Urinary bladder (tissue), 4 donors: Measurements from ENCODE around the gene CPSF4L. TPM values are rescaled to one million over a fixed set of nuclear protein-coding genes. Genes with fewer than 3 reads are reported as not detected.

Experiments
- DNase-seq: peaks from one replicate; pipeline ENCODE4 v3.0.0-alpha.2; 2015; ENCODE audit errors: extremely low spot score
- H3K27ac ChIP-seq: one replicate; pipeline ENCODE4 v1.5.1; 2013; ENCODE audit warnings: low read depth, mild to moderate bottlenecking, moderate library complexity
- H3K36me3 ChIP-seq: one replicate; pipeline ENCODE4 v1.6.1; 2013; ENCODE audit warnings: mild to moderate bottlenecking, moderate library complexity; ENCODE audit not compliant: insufficient read depth
- H3K4me1 ChIP-seq: one replicate; pipeline ENCODE4 v1.6.1; 2013; ENCODE audit warnings: mild to moderate bottlenecking, moderate library complexity; ENCODE audit not compliant: insufficient read depth
- H3K4me3 ChIP-seq: one replicate; pipeline ENCODE4 v1.5.1; 2013; ENCODE audit warnings: low read depth, low read length
- WGBS: extraction: QIAGEN DNeasy Blood & Tissue Kit; methylation state at CpG from one replicate; pipeline ENCODE4 v1.1.7; 2013; 5-methylcytosine and 5-hydroxymethylcytosine counted together
- polyA plus RNA-seq: library from polyadenylated mRNA; stranded (reverse); fragments of 200-250 nt; gene quantifications from one replicate; pipeline ENCODE4 v1.2.3, GENCODE V29; 2013
- total RNA-seq: library from RNA; depleted of rRNA; stranded (reverse); fragments of >200 nt; gene quantifications from one replicate; pipeline ENCODE4 v1.2.3, GENCODE V29; 2014
- donor health status: healthy with polysubstance abuse.
- donor health status: healthy.

The CPSF4L gene
- total and polyA plus RNA-seq, 2 donors: 0.42 TPM; not detected in 1

DNA sequence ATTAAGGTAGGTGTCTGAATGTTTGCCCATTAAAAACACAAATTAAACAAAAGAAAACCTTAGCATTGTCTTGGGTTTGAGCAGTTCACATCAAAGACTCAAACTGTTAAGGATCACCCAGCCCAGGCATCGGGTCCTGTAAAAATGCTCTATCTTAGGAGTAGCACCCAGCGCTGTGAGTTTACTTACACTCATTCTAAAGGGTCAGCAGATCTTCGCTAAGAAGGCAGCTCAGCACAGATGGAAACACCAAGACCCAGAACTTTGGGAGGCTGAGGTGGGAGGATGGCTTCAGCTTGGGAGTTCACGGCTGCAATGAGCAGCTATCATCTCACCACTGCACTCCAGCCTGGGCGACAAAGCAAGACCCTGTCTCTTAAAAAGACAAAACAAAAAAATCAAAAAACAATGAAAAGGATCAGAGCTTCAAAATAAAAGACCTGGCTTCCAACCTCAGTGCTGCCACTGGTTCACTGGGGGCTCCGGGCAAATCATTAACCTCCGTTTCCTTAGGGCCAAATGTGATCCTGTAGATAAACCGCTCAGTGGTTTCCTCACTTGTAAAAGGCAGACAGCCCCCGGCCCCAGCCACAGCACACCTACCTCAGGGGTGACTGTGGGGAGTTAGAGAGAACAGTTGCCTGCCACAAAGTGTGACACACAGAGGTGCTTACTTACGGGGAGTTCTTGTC is 57.7 kb downstream of the CPSF4L start:
- Histone ChIP-seq H3K4me3 (no peak overlapping the region), H3K27ac (no peak overlapping the region), H3K36me3 (peaks cover 2% of the 10 kb centered on the region), H3K4me1 (no peaks in the 10 kb centered on the region)
- DNase-seq: no peak
- WGBS: 69% methylated on average over 10 of the region's 10 CpGs

DNA sequence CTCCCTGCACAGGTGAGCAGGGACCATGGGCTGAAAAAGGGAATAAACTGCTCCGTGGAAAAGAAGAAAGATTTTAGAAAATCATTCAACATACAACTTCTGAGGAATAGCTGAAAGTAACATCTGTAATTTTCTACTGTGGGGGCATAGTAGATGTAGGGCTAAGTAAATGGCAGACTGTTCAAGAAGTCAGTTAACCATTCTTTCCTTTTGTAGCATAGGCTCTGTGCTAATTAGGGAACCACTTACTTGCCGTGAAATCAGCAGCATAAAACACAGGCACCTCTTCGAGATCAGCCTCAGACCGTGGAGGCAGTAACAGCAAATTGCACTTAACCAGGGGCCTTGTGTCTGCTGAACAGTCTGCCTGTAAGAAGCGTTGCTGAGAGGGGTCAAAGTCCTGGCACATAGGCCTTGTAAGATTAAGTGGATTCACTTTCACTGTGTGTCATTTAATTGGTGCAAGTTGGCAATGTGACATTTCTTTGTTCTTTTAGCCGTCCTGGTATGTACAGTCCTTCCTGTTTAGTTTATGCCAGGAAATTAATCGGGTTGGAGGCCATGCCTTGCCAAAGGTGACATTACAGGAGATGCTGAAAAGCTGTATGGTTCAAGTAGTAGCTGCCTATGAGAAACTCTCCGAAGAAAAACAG is 58.4 kb downstream of the CPSF4L start:
- Histone ChIP-seq H3K4me1 (no peaks in the 10 kb centered on the region), H3K36me3 (peaks cover 2% of the 10 kb centered on the region), H3K27ac (no peak overlapping the region), H3K4me3 (no peak overlapping the region)
- no peak for DNase-seq
- WGBS: 32% methylated on average over 8 of the region's 8 CpGs

DNA sequence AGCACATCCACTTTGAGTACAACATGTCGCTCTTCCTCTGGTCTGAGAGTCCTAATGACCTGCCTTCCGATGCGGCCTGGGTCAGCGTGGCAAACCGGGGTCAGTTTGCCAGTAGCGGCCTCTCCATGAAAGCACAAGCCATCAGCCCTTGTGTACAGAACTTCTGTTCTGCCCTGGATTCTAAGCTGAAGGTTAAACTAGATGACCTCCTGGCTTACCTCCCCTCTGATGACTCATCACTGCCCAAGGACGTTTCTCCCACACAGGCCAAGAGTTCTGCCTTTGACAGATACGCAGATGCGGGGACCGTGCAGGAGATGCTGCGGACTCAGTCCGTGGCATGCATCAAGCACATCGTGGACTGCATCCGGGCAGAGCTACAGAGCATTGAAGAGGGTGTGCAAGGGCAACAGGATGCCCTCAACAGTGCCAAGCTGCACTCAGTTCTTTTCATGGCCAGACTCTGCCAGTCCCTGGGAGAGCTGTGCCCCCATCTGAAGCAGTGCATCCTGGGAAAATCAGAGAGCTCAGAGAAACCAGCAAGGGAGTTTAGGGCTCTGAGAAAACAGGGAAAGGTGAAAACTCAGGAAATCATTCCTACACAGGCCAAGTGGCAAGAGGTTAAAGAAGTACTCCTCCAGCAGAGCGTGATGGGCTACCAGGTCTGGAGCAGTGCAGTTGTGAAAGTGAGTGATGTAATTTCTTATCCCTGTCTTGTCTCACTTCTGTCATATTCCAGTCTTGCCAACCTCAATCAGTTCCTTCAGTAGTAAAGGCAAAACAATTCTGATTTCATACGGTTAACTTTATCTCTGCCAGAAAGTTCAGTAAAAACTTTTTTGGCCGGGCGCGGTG is 60.2 kb downstream of the CPSF4L start:
- H3K27ac ChIP-seq: no peak overlapping the region
- 79% methylated on average over 19 of the region's 19 CpGs for WGBS
- DNase-seq: no peak
- no peak overlapping the region for H3K4me3 ChIP-seq
- H3K4me1 ChIP-seq: no peaks in the 10 kb centered on the region
- peaks cover 2% of the 10 kb centered on the region for H3K36me3 ChIP-seq

DNA sequence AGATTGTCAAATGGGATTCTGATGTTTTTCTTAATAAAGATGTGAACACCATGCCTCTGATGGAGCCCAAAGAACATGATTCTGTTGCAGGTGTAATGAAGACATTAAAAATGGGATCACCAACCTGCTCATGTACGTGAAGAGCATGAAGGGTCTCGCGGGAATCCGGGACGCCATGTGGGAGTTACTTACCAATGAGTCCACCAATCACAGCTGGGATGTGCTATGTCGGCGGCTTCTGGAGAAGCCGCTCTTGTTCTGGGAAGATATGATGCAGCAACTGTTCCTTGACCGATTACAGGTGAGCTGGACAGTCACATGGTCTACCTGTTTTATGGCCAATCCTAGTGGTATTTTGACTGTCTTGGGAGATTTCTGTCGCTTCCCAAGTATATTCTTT is 61.2 kb downstream of the CPSF4L start:
- Histone ChIP-seq H3K36me3 (peaks cover 2% of the 10 kb centered on the region), H3K27ac (no peak overlapping the region), H3K4me3 (no peak overlapping the region), H3K4me1 (no peaks in the 10 kb centered on the region)
- WGBS: 86% methylated on average over 10 of the region's 10 CpGs
- no peak for DNase-seq

DNA sequence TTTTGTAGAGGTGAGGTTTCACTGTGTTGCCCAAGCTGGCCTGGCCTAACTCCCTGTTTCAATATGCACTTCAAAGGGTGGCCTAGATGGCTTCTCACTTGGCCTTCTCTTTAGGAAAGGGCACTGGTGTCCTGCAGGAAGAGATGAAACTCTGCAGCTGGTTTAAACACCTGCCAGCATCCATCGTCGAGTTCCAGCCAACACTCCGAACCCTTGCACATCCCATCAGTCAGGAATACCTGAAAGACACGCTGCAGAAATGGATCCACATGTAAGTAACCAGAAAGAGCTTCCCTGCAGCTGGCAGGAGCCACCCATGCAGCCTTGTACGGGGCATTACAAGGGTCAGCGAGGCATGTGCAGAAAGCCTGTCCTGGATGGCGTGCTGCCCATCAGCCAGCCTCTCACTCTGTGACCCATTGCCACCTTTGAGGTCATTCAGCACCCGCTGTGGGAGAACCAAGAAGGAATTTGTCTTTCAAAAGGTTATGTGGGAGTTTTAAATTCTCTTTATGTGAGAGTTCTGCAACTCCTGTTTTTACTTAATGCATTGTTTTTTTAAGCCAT is 61.8 kb downstream of the CPSF4L start:
- Histone ChIP-seq H3K4me1 (no peaks in the 10 kb centered on the region), H3K27ac (no peak overlapping the region), H3K36me3 (peaks cover 2% of the 10 kb centered on the region), H3K4me3 (no peak overlapping the region)
- WGBS: 94% methylated on average over 8 of the region's 8 CpGs
- DNase-seq: no peak

DNA sequence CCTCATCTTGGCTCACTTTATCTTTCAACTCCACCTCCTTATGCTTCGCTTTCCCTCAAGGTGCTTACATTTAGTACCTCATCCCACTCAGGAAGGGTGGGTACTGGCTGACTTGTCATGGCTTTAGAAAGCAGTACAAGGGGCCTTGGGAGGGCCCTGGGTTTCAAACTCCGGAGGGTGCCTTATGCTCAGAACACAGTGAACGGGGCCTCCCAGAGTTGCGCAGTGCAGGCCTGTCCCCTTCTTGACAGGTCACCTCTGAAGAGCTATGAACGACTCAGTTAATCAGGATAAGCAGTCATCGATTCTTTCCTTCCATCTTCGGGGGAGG is 62.8 kb downstream of the CPSF4L start:
- H3K4me1 ChIP-seq: no peaks in the 10 kb centered on the region
- H3K36me3 ChIP-seq: peaks cover 2% of the 10 kb centered on the region
- H3K4me3 ChIP-seq: no peak overlapping the region
- WGBS: 94% methylated on average over 7 of the region's 7 CpGs
- DNase-seq: no peak
- no peak overlapping the region for H3K27ac ChIP-seq

Other genes with a start within 250 kb of the CPSF4L start
- 23.8 TPM for gene SLC39A11, start 169.2 kb downstream of the CPSF4L start, total RNA-seq
- gene SLC39A11, start 169.2 kb downstream of the CPSF4L start, polyA plus RNA-seq: 9.4 TPM
- 1.3 TPM for gene SSTR2, start 96.9 kb downstream of the CPSF4L start, total RNA-seq
- gene SSTR2, start 96.9 kb downstream of the CPSF4L start, polyA plus RNA-seq: 0.56 TPM
- gene COG1, start 68.8 kb downstream of the CPSF4L start, total RNA-seq: 19.1 TPM
- gene COG1, start 68.8 kb downstream of the CPSF4L start, polyA plus RNA-seq: 27.0 TPM
- gene CDC42EP4, start 50.1 kb upstream of the CPSF4L start, total RNA-seq: 24.0 TPM
- 56.2 TPM for gene CDC42EP4, start 50.1 kb upstream of the CPSF4L start, polyA plus RNA-seq